Amniotic stem cell (primary cell): ENCODE data around the gene NRBF2.
A peak's percentile ranks its signal among the peaks of the same experiment; 100 is the strongest.
"Not testable (repeated sequence)": the region's sequence is repeated elsewhere in the genome, so short reads cannot be mapped to it uniquely, and the experiment has no call there.

Source experiments
- DNase-seq: peaks from one replicate; lab custom pipeline; 2025; lab: John Stamatoyannopoulos, UW

NRBF2 gene

GRCh38 chr10:63119041-63119440 is 14.1 kb upstream of the NRBF2 start:
- DNase-seq, result no peak

- DNase-seq, result no peak
Measured at GRCh38 chr10:63120554-63120953, 12.6 kb upstream of the NRBF2 start.

DNA sequence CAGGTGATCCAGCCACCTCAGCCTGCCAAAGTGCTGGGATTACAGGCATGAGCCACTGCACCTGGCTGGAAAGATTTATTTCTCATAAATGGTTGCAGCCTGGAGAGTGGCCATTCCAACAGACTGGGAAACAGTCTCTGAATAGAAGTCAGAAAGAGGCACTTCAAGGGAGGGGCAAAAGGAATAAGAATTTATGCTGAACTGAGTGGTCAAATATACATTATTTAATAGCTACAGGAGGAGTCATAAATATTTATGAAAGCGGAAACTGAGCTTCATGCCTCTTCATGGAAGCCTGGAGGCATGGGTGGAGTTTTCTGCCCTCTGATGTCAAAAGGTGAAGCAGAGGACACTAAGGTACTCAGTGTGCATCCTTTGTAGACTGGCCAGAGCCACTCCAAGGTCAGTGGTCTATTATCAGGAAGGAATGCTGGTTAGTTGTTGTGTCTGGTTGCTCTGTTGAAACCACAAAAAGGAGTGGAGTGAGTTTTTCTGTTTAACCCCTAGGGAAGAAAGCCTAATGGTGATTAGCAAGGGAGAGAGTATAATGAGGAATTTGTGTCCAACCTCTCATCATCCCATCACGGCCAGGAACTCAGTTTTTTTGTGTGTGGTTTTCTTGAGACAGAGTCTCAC is 9.3 kb upstream of the NRBF2 start:
- DNase-seq, result no peak

- DNase-seq, result no peak
Measured at GRCh38 chr10:63125459-63125858, 7.7 kb upstream of the NRBF2 start.

- no peak for DNase-seq
Measured at GRCh38 chr10:63128443-63128842, 4.7 kb upstream of the NRBF2 start.

DNA sequence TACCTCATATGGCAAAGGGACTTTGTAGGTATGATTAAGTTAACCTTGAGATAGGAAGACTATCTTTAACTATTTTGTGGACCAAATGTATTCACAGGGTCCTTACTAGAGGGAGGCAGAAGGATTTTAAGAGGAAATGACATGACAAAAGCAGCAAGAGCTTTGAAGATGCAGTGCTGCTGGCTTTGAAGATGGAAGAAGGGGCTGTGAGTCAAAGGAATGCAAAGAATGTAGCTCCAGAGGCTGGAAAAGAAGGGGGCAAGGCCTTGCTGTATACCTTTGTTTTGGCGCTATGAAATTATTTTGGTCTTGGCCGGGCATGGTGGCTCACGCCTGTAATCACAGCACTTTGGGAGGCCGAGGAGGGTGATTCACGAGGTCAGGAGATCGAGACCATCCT is 3.2 kb upstream of the NRBF2 start:
- DNase-seq, result no peak

DNA sequence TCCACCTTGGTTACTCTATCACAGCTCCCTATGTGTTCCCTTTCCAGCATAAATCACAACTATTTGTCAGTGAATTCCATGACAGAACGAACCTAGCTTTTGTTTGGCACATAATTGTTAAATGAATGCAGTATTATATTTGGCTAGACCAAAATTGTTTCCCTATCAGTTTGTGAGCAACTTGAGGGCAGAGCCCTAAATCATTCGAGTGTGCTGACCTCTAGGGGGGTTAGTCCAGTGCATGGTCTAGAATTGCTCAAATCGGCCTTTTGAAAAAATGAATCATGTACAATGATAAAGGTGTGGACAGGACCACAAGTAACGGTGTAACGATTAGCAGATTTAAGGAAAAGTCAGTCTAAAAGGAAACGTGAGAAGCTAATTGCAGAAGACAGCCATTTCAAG is 475 bp upstream of the NRBF2 start:
- DNase-seq, result no peak

GRCh38 chr10:63133821-63134557 is 861 bp downstream of the NRBF2 start:
- no peak for DNase-seq

GRCh38 chr10:63137306-63137705 is 4.2 kb downstream of the NRBF2 start:
- no peak for DNase-seq

DNA sequence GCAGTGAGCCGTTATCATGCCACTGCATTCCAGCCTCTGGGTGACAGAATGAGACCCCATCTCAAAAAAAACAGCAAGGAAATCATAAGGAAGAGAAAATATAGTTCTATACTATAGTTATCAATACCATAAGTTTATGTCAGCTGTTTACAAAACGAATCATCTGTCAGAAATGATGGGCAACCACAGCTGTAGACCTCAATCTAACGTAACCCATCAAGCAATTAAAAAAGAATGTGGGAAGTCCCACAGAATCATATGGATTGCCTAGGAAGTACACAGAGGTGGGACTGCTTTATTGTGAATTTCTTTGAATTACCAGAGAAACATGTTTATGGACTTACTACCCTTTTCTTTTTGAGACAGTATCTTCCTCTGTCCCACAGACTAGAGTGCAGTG is 6.9 kb downstream of the NRBF2 start:
- no peak for DNase-seq

DNA sequence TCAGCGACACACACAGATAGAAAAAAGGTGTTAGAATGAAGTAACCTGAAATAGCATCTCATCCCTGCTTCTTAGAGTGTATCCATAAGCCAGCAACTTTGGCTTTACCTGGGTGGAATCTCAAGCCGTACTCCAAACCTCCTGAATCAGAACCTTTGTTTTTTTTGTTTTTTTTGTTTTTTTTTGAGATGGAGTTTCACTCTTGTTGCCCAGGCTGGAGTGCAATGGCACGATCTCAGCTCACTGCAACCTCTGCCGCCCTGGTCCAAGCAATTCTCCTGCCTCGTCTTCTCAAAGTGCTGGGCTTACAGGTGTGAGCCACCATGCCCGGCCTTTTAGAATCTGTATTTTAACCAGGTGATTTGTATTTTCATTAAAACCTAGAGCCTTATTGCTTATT is 9.0 kb downstream of the NRBF2 start:
- no peak for DNase-seq

DNA sequence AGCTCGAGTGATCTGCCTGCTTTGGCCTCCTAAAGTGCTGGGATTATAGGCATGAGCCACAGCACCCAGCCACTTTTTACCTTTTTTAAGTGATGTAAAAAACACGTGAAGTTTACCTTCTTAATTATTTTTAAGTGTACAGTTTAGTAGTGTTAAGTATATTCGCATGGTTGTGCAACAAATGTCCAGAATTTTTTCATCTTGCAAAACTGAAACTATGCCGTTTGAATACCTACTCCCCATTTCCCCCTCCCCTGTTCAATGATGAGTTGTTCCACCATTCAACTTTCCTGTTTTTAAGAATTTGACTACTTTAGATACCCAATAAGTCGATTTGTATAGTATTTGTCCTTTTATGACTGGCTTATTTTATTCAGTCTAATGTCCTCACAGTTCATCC is 10.9 kb downstream of the NRBF2 start:
- DNase-seq, result no peak

DNA sequence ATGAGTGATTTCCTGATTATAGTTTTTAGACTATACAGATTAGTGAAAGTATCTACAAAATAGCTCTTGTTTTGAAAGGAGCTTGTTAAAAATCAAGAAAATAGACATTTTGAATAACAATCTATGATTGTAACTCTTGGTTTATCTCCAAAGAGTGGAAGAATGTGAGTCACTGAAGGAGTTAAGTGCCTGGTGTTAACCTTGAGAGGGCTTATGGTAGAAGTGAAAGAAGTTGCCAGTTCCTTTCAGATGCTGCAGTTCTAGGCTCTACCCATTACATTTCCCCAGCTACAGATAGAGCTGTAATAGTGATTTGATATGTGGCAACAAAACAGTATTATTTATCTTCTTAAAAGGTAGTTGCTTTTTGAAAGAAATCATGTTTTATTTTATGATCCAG is 12.7 kb downstream of the NRBF2 start:
- DNase-seq, result no peak

DNA sequence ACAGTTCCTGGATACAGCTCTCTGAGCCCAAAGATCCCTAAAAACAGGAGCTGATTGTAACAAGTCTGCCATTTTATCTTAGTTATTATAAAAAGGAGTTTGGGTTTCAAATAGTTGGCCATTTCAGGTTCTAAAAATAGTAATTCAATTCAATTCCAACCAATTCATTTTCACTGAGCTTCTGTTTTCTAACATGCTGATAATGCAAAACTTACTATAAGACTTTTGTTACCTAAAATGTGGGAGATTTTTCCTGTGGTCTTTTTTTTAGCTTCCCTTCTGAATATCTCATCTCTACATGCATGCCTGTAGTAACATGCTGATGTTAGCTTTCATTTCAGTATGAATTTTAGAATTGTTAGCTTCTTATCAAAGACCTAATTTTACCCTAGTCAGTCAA is 13.4 kb downstream of the NRBF2 start:
- no peak for DNase-seq

- DNase-seq, result no peak
Measured at GRCh38 chr10:63150745-63151144, 17.6 kb downstream of the NRBF2 start.

DNA sequence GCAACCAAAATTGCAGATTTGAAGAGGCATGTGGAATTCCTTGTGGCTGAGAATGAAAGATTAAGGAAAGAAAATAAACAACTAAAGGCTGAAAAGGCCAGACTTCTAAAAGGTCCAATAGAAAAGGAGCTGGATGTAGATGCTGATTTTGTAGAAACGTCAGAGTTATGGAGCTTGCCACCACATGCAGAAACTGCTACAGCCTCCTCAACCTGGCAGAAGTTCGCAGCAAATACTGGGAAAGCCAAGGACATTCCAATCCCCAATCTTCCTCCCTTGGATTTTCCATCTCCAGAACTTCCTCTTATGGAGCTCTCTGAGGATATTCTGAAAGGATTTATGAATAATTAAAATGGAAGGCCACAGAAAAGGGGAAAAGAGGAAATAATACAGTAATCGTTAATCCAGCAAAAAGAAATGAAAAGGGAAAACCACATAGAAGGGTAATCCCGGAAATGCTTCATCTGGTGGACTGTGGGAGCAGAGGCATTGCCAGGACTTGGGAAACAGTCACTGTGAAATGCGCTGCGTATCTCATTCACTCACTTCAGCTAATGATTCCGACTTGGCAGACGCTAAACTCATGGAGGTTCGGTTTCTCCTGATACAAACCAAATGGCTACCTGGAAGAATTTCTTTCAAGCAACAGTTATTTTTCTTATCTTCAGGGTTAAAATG is 20.9 kb downstream of the NRBF2 start:
- not testable (repeated sequence) for DNase-seq

DNA sequence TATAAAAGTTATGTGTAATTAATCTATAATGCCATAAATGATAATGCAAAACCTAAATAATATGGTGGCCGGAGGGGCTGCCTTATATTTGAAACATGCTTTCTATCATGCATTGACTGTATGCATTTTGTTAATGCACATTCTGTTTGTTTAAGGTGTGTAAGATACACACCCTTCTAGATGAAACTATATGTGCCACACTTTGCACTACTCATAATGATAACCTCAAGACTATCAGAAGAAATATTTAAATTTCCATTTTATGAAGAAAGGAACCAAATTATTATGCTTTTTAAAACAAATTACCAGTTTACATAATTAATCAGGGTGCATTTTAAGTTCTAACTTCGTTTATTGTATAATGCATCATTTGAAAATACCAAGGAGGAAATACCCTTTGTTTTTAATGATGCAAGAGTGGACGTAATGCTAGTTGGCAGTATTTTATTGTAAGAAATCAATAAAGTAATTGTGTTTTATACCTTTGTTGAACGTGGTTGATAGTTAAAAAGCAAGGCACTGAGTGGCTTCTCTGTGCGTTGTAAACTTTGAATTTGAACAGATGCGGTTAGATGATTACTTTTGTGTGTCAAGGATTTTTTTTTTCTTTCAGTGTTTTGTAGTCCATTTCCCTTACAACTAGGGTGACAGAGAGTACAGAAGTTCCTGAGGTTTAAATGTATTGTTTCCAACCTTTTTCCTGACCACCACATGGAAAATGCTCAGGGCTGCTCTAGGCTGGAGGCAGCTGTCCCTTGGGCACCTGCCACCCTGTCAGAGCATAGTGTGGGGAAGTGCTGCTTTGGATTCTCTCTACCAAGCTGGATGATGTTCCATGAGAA is 21.6 kb downstream of the NRBF2 start:
- DNase-seq, result no peak

DNA sequence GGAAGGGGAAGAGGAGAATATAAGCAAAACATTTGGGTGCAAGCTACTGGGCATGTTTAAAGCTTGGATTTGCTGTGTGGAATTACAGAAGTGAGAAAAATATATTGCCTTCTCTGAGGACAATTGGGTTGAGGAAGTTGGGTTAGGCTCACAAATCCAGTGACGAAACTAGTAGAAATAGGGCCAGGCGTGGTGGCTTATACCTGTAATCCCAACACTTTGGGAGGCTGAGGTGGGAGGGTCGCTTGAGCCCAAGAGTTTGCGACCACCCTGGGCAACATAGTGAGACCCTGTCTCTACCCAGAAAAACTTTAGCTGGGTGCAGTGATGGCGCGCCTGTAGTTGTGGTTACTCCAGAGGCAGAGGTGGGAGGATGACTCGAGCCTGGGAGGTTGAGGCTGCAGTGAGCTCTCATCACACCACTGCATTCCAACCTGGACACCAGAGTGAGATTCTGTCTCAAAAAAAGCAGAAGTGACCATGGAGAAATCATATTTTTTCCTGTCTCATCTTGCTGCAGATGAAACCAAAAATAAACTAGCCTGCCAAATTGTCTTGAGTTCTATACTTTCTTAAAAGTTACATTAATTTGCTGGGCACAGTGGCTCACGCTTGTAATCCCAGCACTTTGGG is 22.4 kb downstream of the NRBF2 start:
- DNase-seq, result no peak

GRCh38 chr10:63156236-63156635 is 23.1 kb downstream of the NRBF2 start:
- DNase-seq, result no peak

- peak; percentile 65 for DNase-seq
Measured at GRCh38 chr10:63157845-63158624, 24.9 kb downstream of the NRBF2 start.

GRCh38 chr10:63161592-63161991 is 28.5 kb downstream of the NRBF2 start:
- DNase-seq, result no peak
